GM11168 (cell line): Measurements from ENCODE around the gene L3MBTL1.
"Not testable (repeated sequence)": the region's sequence is repeated elsewhere in the genome, so short reads cannot be mapped to it uniquely, and the experiment has no call there.

Experiments
- in situ Hi-C: fragments of 300-500 bp; cut with MboI; formaldehyde crosslinking; loops from one replicate; pipeline ENCODE4 v1.12.0; 2022; ENCODE audit warnings: low sequenced_read_pairs; ENCODE audit not compliant: unreplicated experiment

Gene L3MBTL1

GRCh38 chr20:43579861-43580793 lies 72.6 kb downstream of the L3MBTL1 start:
- in situ Hi-C loops = no loop called here

DNA sequence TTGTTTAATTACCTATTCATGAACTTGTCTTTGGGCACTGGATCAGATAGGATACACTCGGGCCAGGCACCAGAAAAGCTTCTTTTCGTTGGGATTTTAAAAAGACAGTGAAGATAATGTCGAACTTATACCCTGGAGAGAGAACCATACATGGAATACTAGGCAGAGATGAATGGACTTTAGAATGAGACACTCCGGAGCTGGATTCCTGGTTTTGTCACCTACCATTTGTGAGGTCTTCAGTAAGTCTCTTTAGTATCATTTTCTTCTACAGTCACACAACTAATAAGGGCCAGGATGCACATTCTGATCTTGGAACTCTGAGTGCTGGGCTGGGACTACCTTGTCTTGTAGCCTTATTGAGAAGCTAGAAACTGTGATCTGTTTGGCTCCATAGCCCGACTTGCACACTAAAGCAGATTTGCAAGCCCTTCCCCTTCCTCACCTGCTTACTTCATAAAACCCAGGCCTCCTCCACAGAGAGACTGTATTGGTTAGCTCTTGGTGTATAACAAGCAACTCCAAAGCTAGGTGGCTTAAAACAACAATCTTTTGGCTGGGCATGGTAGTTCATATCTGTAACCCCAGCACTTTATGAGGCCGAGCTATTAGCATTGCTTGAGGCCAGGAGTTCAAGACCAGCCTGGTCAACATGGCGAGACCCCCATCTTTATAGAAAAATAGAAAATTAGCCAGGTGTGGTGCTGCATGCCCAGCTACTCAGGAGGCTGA lies 75.8 kb downstream of the L3MBTL1 start:
- in situ Hi-C loops = no loop called here

GRCh38 chr20:43583982-43584432 lies 76.5 kb downstream of the L3MBTL1 start:
- in situ Hi-C loops = no loop called here

DNA sequence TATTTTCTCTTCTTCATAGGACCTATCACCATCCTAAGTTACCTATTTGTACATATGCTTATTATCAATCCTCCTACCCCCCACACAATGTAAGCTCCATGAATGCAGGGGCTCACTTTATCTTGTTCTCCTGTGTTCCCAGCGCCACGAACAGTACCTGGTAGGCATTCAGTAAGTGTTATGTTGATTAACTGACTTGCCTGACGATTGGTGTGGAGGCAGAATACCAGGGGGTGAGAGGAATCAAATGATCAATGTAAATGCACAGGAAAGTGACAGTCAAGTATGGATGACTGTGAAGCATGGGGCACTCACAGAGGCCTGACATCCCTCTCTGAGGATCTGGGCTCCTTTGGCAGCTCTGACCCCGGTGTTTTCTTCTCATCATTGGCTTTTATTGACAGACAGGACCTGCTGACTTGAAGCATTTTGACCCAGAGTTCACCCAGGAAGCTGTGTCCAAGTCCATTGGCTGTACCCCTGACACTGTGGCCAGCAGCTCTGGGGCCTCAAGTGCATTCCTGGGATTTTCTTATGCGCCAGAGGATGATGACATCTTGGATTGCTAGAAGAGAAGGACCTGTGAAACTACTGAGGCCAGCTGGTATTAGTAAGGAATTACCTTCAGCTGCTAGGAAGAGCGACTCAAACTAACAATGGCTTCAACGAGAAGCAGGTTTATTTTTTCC lies 77.1 kb downstream of the L3MBTL1 start:
- in situ Hi-C loops = no loop called here

DNA sequence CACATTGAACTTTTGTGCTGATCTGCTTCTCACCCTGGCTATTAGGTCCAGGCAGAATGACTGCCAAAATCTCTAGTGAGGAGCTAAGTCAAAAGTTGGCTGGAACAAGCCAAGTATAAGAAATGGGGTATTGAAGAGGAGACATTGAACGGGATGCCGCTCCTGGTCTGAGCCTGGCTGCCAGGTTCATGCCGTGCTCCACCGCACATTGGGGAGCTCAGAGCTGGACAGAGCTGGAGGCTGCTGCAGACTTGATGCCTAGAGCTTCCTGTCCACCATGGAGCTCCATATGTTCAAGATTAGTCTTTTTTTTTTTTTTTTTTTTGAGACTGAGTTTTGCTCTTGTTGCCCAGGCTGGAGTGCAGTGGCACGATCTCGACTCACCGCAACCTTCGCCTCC lies 79.1 kb downstream of the L3MBTL1 start:
- in situ Hi-C loops = no loop called here

- in situ Hi-C loops = not testable (repeated sequence)
These were observed 81.0 kb downstream of the L3MBTL1 start for GRCh38 chr20:43588526-43588925.

DNA sequence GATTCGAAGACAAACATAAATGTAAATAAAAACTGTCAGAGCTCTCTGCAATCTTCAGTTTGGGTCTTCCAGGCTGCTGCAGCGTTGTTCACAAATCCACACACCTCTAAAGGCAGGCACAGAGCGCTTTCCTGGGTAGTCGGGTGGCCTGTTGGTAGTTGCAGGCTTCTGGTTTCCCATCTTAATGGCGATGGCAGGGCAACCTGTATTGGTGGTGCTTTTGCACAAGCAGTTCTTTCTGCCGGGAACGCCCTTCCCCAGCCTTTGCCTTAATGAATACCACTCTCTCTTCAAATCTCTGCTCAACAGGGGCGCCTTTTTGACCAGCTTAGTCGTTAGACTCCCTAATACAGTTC lies 82.5 kb downstream of the L3MBTL1 start:
- in situ Hi-C loops = no loop called here

- in situ Hi-C loops = no loop called here
These were observed 83.2 kb downstream of the L3MBTL1 start, which contains the start of gene IFT52 for GRCh38 chr20:43590392-43591303. Gene IFT52 (plus strand): TSS chr20:43590937. CDS start chr20:43594699, 3,762 bp downstream.
